ENCODE results near the gene SORL1. TPM values are rescaled to one million over a fixed set of nuclear protein-coding genes. Genes with fewer than 3 reads are reported as not detected.
A peak's percentile ranks its signal among the peaks of the same experiment; 100 is the strongest.

The SORL1 gene
- total and polyA plus RNA-seq, 7 donors, result 3.2 to 19.8 (median 12.2) TPM

DNA sequence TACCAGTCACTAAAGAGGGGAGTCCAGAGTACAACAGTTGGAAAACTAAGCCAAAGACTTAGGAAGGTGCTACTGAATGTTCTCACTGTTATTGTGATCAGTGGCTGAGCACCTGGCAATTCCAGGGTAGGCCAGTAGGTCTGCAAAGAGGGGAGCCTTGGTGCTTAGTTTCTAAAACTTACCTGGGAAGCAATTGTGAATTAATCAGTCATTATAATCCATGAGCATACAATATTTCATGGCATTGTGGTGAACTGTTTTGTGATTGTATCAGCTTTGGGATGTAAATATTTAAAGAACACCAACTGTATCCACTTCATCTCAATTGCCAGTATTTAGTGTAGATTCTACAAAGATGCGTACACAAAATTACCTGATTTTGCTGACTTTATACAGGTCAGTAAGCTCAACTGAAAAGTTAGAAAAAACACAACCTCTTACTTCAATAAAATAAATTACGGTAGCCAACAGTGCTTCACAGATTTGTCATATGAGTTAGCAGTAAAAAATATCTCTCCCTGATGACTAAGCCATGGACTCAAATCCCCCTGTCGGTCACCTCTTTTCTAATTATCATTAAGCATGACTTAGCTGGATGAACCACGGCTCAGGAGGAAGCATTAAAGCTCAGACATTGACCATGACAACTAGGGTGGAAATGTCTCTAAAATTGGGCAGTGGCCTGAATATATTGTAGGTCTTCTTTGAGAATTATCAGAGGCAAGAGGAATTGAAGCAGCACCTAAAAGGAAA, 30.8 kb upstream of the SORL1 start:
- H3K36me3 ChIP-seq, result no peaks in the 10 kb centered on the region
- intact Hi-C loops (cut with DNase I), result no loop called here

DNA sequence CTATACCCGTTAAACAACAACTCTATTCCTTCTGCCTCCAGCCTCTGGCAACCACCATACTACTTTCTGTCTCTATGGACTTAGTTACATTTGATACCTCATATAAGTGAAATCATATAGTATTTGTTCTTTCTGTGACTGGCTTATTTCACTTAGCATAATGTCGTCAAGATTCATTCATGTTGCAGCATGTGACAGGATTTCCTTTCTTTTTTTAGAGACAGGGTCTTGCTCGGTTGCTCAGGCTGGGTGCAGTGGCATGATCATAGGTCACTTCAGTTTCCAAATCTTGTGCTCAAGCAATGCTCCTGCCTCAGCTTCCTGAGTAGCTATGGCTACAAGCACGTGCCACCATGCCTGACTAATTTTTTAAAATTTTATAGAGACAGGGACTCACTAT, 29.4 kb upstream of the SORL1 start:
- intact Hi-C loops (cut with DNase I), result no loop called here
- H3K9me3 ChIP-seq, result no peaks in the 10 kb centered on the region
- H3K27me3 ChIP-seq, result no peaks in the 10 kb centered on the region
- no peak for DNase-seq
- no peaks in the 10 kb centered on the region for H3K36me3 ChIP-seq
- peaks cover 0 to 11% (median under 1%) of the 10 kb centered on the region in 4 donors for H3K4me1 ChIP-seq
- H3K4me3 ChIP-seq, result no peak overlapping the region
- WGBS, 2 donors, result 45 to 76% methylated on average over 4 of the region's 4 CpGs
- TF ChIP-seq POLR2A (IDR thresholded peaks at IDR 0.05), result no peak
- TF ChIP-seq POLR2AphosphoS5 (IDR thresholded peaks at IDR 0.05), result no peak
- no peak for TF ChIP-seq EP300 (IDR thresholded peaks at IDR 0.05)
- TF ChIP-seq, protein P1, sequence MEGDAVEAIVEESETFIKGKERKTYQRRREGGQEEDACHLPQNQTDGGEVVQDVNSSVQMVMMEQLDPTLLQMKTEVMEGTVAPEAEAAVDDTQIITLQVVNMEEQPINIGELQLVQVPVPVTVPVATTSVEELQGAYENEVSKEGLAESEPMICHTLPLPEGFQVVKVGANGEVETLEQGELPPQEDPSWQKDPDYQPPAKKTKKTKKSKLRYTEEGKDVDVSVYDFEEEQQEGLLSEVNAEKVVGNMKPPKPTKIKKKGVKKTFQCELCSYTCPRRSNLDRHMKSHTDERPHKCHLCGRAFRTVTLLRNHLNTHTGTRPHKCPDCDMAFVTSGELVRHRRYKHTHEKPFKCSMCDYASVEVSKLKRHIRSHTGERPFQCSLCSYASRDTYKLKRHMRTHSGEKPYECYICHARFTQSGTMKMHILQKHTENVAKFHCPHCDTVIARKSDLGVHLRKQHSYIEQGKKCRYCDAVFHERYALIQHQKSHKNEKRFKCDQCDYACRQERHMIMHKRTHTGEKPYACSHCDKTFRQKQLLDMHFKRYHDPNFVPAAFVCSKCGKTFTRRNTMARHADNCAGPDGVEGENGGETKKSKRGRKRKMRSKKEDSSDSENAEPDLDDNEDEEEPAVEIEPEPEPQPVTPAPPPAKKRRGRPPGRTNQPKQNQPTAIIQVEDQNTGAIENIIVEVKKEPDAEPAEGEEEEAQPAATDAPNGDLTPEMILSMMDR (IDR thresholded peaks at IDR 0.05), result no peak
- no peak overlapping the region for H3K27ac ChIP-seq

More for the DNA sequence above, 30.8 kb upstream of the SORL1 start:
- H3K27ac ChIP-seq, result no peak overlapping the region
- WGBS, 2 donors, result 65 to 87% methylated on average over 4 of the region's 4 CpGs
- H3K4me3 ChIP-seq, result no peak overlapping the region
- no peak for TF ChIP-seq POLR2AphosphoS5 (IDR thresholded peaks at IDR 0.05)
- TF ChIP-seq, protein P1 (IDR thresholded peaks at IDR 0.05), result no peak
- no peak for DNase-seq
- no peaks in the 10 kb centered on the region for H3K27me3 ChIP-seq
- H3K4me1 ChIP-seq, result peaks cover 0 to 15% (median 13%) of the 10 kb centered on the region in 4 donors
- no peaks in the 10 kb centered on the region for H3K9me3 ChIP-seq

GRCh38 chr11:121425828-121426227, 26.3 kb upstream of the SORL1 start:
- no peaks in the 10 kb centered on the region for H3K36me3 ChIP-seq
- WGBS, 2 donors, result 94 to 96% methylated on average over 5 of the region's 5 CpGs
- H3K27me3 ChIP-seq, result no peaks in the 10 kb centered on the region
- no peak overlapping the region for H3K4me3 ChIP-seq
- no peak for DNase-seq
- intact Hi-C loops (cut with DNase I), result no loop called here
- H3K9me3 ChIP-seq, result no peaks in the 10 kb centered on the region
- TF ChIP-seq EP300 (IDR thresholded peaks at IDR 0.05), result no peak
- TF ChIP-seq, protein P1 (IDR thresholded peaks at IDR 0.05), result no peak
- TF ChIP-seq POLR2A (IDR thresholded peaks at IDR 0.05), result no peak
- no peak for TF ChIP-seq POLR2AphosphoS5 (IDR thresholded peaks at IDR 0.05)
- no peak overlapping the region for H3K27ac ChIP-seq
- H3K4me1 ChIP-seq, result peaks cover 0 to 9% (median 0%) of the 10 kb centered on the region in 4 donors

GRCh38 chr11:121426476-121427399, 25.4 kb upstream of the SORL1 start:
- no peak overlapping the region for H3K27ac ChIP-seq
- no peaks in the 10 kb centered on the region for H3K27me3 ChIP-seq
- H3K4me1 ChIP-seq, result peaks cover 0 to 9% (median 0%) of the 10 kb centered on the region in 4 donors
- no peaks in the 10 kb centered on the region for H3K9me3 ChIP-seq
- peak; percentile 67 for DNase-seq
- 29 to 30% methylated on average over 48 of the region's 48 CpGs for WGBS, 2 donors
- no peaks in the 10 kb centered on the region for H3K36me3 ChIP-seq
- TF ChIP-seq POLR2A (IDR thresholded peaks at IDR 0.05) (no peak), EP300 (IDR thresholded peaks at IDR 0.05) (no peak)
- TF ChIP-seq, protein P1 (IDR thresholded peaks at IDR 0.05), result peak in 1 of 4 experiments; percentile 24
- H3K4me3 ChIP-seq, result peak overlapping the region in 3 of 4 donors; percentile 24 to 41 (median 36)
- intact Hi-C loops (cut with DNase I), result no loop called here
